BJ (cell line): ENCODE data around the gene NEURL3. TPM values are rescaled to one million over a fixed set of nuclear protein-coding genes. Genes with fewer than 3 reads are reported as not detected.
"Not testable (repeated sequence)": the region's sequence is repeated elsewhere in the genome, so short reads cannot be mapped to it uniquely, and the experiment has no call there.

Experiments
- CTCF ChIA-PET: fragments of 350-600 bp; formaldehyde crosslinking; extraction: SDS; loops from one replicate; lab custom pipeline; 2021; ENCODE audit warnings: antibody characterized with exemption, inconsistent platforms; lab: Yijun Ruan, JAX
- POLR2A ChIA-PET: fragments of 300-600 bp; sonication (Branson Sonifier 250); formaldehyde crosslinking; extraction: SDS; loops from one replicate; lab custom pipeline; 2021; ENCODE audit warnings: antibody characterized with exemption; lab: Charles Lee
- DNase-seq: peaks from one replicate; pipeline ENCODE4 v3.0.0-alpha.2; 2011; ENCODE audit warnings: low read depth
- H3K27me3 ChIP-seq: 2 replicates; pipeline ENCODE4 v1.6.0; 2011; ENCODE audit warnings: low read length; ENCODE audit not compliant: control insufficient read depth, insufficient read depth
- H3K36me3 ChIP-seq: 2 replicates; pipeline ENCODE4 v1.5.1; 2011; ENCODE audit warnings: low read length; ENCODE audit not compliant: control insufficient read depth, insufficient read depth
- H3K4me3 ChIP-seq: 2 replicates; pipeline ENCODE4 v1.5.1; 2011; ENCODE audit warnings: low read depth, mild to moderate bottlenecking, control low read depth, low read length
- polyA plus RNA-seq: library from polyadenylated mRNA; depleted of rRNA; stranded (reverse); fragments of >200 nt; gene quantifications from 2 replicates; pipeline ENCODE4 v1.2.3, GENCODE V29; 2011
- TF ChIP-seq, protein P1 (sequence below): IDR thresholded peaks from 2 replicates; pipeline ENCODE4 v1.5.1; 2011; ENCODE audit warnings: low read depth, mild to moderate bottlenecking, control low read depth, inconsistent platforms, low read length, moderate library complexity; ENCODE audit not compliant: insufficient read depth

NEURL3 gene
- polyA plus RNA-seq, 1 experiment = not detected

DNA sequence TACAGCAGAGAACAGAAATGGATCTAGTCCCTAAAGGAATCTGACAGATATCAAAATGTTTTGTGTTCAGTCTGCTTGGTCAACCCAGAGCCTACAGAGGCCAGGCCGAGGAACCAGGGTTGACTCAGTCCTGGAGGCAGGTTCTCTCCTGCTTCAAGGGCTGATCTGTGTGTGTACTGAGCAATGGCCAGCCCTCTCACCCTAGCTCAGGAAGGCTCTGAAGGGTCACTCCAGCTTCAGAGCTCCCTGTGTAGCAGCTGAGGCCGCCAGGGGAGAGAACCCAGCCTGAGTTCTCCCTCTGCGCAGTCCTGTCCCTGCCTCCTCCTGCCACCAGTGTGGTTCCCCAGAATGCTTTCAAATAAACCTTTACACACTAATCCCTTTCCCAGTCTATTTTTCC lies 41.1 kb downstream of the NEURL3 start:
- TF ChIP-seq, protein P1, sequence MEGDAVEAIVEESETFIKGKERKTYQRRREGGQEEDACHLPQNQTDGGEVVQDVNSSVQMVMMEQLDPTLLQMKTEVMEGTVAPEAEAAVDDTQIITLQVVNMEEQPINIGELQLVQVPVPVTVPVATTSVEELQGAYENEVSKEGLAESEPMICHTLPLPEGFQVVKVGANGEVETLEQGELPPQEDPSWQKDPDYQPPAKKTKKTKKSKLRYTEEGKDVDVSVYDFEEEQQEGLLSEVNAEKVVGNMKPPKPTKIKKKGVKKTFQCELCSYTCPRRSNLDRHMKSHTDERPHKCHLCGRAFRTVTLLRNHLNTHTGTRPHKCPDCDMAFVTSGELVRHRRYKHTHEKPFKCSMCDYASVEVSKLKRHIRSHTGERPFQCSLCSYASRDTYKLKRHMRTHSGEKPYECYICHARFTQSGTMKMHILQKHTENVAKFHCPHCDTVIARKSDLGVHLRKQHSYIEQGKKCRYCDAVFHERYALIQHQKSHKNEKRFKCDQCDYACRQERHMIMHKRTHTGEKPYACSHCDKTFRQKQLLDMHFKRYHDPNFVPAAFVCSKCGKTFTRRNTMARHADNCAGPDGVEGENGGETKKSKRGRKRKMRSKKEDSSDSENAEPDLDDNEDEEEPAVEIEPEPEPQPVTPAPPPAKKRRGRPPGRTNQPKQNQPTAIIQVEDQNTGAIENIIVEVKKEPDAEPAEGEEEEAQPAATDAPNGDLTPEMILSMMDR = no peak
- Histone ChIP-seq H3K36me3 (no peaks in the 10 kb centered on the region), H3K4me3 (no peak overlapping the region), H3K27me3 (peaks cover 5% of the 10 kb centered on the region)
- CTCF ChIA-PET = interaction anchor here (0.7 to 0.9 kb wide), 2 partner anchors 55 to 90 kb away, joined by 3 read pairs; no protein-coding TSS in a partner anchor
- POLR2A ChIA-PET = no interaction called here
- no peak for DNase-seq

DNA sequence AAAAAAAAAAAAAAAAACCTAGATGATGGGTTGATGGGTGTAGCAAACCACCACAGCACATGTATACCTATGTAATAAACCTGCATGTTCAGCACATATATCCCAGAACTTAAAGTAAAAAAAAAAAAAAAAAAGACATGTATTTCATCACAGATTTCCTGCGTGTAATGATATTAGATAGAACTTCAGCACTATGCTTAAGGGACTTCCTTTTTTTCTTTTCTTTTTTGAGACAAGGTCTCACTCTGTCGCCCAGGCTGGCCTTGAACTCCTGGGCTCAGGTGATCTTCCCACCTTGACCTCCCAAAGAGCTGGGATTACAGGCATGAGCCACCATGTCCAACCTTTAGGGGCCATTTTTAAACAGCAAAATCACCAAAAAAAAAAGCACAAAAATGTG lies 42.0 kb downstream of the NEURL3 start:
- ChIA-PET POLR2A (no interaction called here), CTCF (interaction anchor here (0.6 kb wide), 1 partner anchor 19 kb away, joined by 4 read pairs; no protein-coding TSS in a partner anchor)
- no peaks in the 10 kb centered on the region for H3K36me3 ChIP-seq
- peaks cover 5% of the 10 kb centered on the region for H3K27me3 ChIP-seq
- no peak for DNase-seq
- TF ChIP-seq, protein P1 = no peak
- no peak overlapping the region for H3K4me3 ChIP-seq

DNA sequence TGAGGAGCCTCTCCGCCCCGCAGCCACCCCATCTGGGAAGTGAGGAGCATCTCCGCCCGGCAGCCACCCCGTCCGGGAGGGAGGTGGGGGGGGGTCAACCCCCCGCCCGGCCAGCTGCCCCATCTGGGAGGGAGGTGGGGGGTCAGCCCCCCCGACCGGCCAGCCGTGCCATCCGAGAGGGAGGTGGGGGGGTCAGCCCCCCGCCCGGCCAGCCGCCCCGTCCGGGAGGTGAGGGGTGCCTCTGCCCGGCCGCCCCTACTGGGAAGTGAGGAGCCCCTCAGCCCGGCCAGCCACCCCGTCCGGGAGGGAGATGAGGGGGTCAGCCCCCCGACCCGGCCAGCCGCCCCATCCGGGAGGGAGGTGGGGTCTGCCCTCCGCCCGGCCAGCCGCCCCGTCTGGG lies 43.5 kb downstream of the NEURL3 start:
- DNase-seq, H3K4me3 ChIP-seq, H3K36me3 ChIP-seq, POLR2A ChIA-PET, CTCF ChIA-PET, H3K27me3 ChIP-seq: not testable (repeated sequence)

DNA sequence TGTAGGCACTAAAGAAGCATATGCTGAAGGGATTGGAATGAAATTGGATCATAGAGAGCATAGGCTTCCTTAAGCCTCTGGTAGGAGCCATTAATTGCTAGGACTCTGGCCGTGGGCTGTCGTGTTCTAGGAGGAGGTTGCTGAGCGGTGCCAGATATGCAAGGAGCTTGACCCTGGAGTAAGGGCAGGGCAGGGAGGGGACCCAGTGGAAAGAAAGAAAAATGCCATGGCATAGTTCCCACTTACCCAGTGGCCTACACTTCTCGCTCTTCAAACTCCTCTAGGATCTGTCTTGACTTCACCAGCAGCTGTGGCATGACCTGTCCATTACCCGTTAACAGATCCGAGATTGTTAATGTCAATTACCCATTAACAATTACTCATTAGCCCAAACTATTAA lies 53.1 kb downstream of the NEURL3 start:
- no peak for DNase-seq
- Histone ChIP-seq H3K36me3 (no peaks in the 10 kb centered on the region), H3K27me3 (peaks cover 13% of the 10 kb centered on the region), H3K4me3 (no peak overlapping the region)
- ChIA-PET CTCF (no interaction called here), POLR2A (no interaction called here)
- TF ChIP-seq, protein P1 = no peak

GRCh38 chr2:96449637-96450036 lies 55.5 kb downstream of the NEURL3 start:
- POLR2A ChIA-PET = no interaction called here
- peaks cover 9% of the 10 kb centered on the region for H3K27me3 ChIP-seq
- CTCF ChIA-PET = interaction anchor here (1.5 kb wide), 1 partner anchor 59 kb away, joined by 3 read pairs; no protein-coding TSS in a partner anchor
- H3K4me3 ChIP-seq = no peak overlapping the region
- no peaks in the 10 kb centered on the region for H3K36me3 ChIP-seq
- TF ChIP-seq, protein P1 = no peak
- no peak for DNase-seq

DNA sequence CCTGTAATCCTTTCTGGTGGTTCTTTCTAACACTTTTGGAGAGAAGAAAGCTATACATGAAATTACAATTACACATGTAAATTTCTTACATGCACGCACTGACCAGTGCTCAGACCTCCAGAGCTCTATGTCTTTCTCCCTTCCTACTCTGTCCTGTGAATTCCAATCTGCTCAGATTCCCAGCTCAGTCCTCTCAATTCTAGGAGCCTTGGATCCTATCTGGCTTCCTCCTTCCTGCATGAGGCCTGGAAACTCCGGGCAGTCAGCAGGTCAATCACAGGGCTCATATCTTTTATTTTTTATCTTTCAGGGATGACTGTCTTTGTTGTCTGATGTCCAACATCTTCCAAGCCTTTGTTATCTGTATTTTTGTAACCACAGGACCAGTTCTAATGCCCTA lies 56.0 kb downstream of the NEURL3 start:
- Histone ChIP-seq H3K4me3 (no peak overlapping the region), H3K36me3 (no peaks in the 10 kb centered on the region), H3K27me3 (peaks cover 8% of the 10 kb centered on the region)
- CTCF ChIA-PET = interaction anchor here (1.3 to 1.5 kb wide), 2 partner anchors 21 to 60 kb away, joined by 3 read pairs; no protein-coding TSS in a partner anchor
- POLR2A ChIA-PET = no interaction called here
- no peak for DNase-seq
- TF ChIP-seq, protein P1 = no peak
